K562 (cell line): ENCODE data around the gene SPRY4. TPM values are rescaled to one million over a fixed set of nuclear protein-coding genes. Genes with fewer than 3 reads are reported as not detected.

Experiments
- ATAC-seq: fragments of 200-7000 bp; cut with Tn5 transposase; 3 replicates; pipeline ENCODE4 v1.9.1; 2020; ENCODE audit warnings: moderate library complexity
- BruUV-seq: library from RNA; stranded (reverse); fragments of 400-500 nt; replicated peaks from 2 replicates; lab custom pipeline; 2021; lab: Mats Ljungman, UMichigan
- CTCF ChIA-PET: fragments of 300-600 bp; formaldehyde crosslinking; extraction: SDS; loops from one replicate; lab custom pipeline; 2021; ENCODE audit warnings: low intra/inter-chr PET ratio; lab: Yijun Ruan, JAX
- POLR2A ChIA-PET: fragments of 300-600, 350-650 bp; sonication (Branson Sonifier 250); formaldehyde crosslinking; extraction: SDS; loops from one replicate; lab custom pipeline; 2021; ENCODE audit warnings: antibody characterized with exemption, inconsistent platforms; lab: Yijun Ruan, JAX
- DNase-seq, 4 experiments: peaks; one replicate each; pipeline versions ENCODE4 v3.0.0 to v3.0.0-alpha.2; 2011 to 2018; ENCODE audit warnings: low spot score in 3 of 4, mixed read lengths in 3 of 4; ENCODE audit errors: extremely low read depth in 1 of 4
- FAIRE-seq: peaks from 2 replicates; lab custom pipeline; 2011; peaks lifted over from hg19 to GRCh38; lab: Jason Lieb, UNC
- H2AFZ ChIP-seq: 2 replicates; pipeline ENCODE4 v1.6.0; 2011; ENCODE audit warnings: low read depth, low read length, control low read depth, inconsistent platforms
- H3K27ac ChIP-seq: fragments of 200-600 bp; 3 replicates; pipeline ENCODE4 v1.8.0; 2011; ENCODE audit warnings: low read depth, mild to moderate bottlenecking, control low read depth, inconsistent platforms, low read length, moderate library complexity, mixed read lengths; ENCODE audit errors: extremely low read depth
- H3K27me3 ChIP-seq, 2 experiments: fragments of 300-600 bp in 1 of 2; 2 replicates in 1 of 2; 3 replicates in 1 of 2; pipeline versions ENCODE4 v1.6.0 to v1.8.0; 2011; ENCODE audit warnings: inconsistent platforms in 2 of 2, low read length in 2 of 2, mild to moderate bottlenecking in 1 of 2, mixed read lengths in 1 of 2, moderate library complexity in 1 of 2; ENCODE audit not compliant: control insufficient read depth in 2 of 2, insufficient read depth in 2 of 2
- H3K36me3 ChIP-seq: fragments of 300-600 bp; 3 replicates; pipeline ENCODE4 v1.8.0; 2011; ENCODE audit warnings: mild to moderate bottlenecking, low read length, inconsistent platforms; ENCODE audit not compliant: control insufficient read depth, insufficient read depth
- H3K4me1 ChIP-seq, 2 experiments: fragments of 200-600 bp in 1 of 2; replicated peaks in 1 of 2; 2 replicates in 1 of 2; 3 replicates in 1 of 2; pipeline versions ENCODE4 v1.5.1 to v1.8.0; 2011; ENCODE audit warnings: inconsistent platforms in 2 of 2, low read length in 2 of 2, mild to moderate bottlenecking in 1 of 2, mixed read lengths in 1 of 2, moderate library complexity in 1 of 2; ENCODE audit not compliant: control insufficient read depth in 2 of 2, insufficient read depth in 2 of 2
- H3K4me2 ChIP-seq: 2 replicates; pipeline ENCODE4 v1.6.1; 2011; ENCODE audit warnings: low read length, control low read depth, inconsistent platforms, mixed read lengths; ENCODE audit not compliant: insufficient read depth
- H3K4me3 ChIP-seq: fragments of 200-600 bp; sonication (generic), shearing (Covaris generic); 2 replicates; pipeline ENCODE4 v1.5.1; 2016; ENCODE audit warnings: control low read depth, inconsistent platforms
- H3K79me2 ChIP-seq: fragments of 200-600 bp; 3 replicates; pipeline ENCODE4 v1.8.0; 2011; ENCODE audit warnings: low read length, inconsistent platforms; ENCODE audit not compliant: control insufficient read depth, insufficient read depth
- H3K9ac ChIP-seq, 2 experiments: 2 replicates each; pipeline versions ENCODE4 v1.6.0 to v1.6.1; 2011; ENCODE audit warnings: low read depth in 2 of 2, low read length in 2 of 2, control low read depth in 1 of 2, inconsistent platforms in 1 of 2, mild to moderate bottlenecking in 1 of 2, mixed read lengths in 1 of 2; ENCODE audit not compliant: insufficient read depth in 1 of 2
- H3K9me1 ChIP-seq: one replicate; pipeline ENCODE4 v1.6.0; 2011; ENCODE audit warnings: inconsistent platforms, mild to moderate bottlenecking, low read length, moderate library complexity; ENCODE audit not compliant: control insufficient read depth, insufficient read depth
- H3K9me3 ChIP-seq: replicated peaks from 2 replicates; pipeline ENCODE4 v1.5.1; 2011; ENCODE audit warnings: low read depth, low read length, inconsistent platforms; ENCODE audit not compliant: control insufficient read depth, insufficient read depth
- H4K20me1 ChIP-seq: replicated peaks from 2 replicates; pipeline ENCODE4 v1.6.1; 2011; ENCODE audit warnings: low read length, inconsistent platforms, mixed read lengths; ENCODE audit not compliant: control insufficient read depth, insufficient read depth
- NFIC ChIP-seq: fragments of 450-650 bp; IDR thresholded peaks from 2 replicates; pipeline ENCODE4 v1.6.1; 2017; ENCODE audit warnings: mild to moderate bottlenecking, inconsistent platforms
- WGBS: fragments of 100-300 bp; shearing (Covaris generic); methylation state at CpG from one replicate; pipeline ENCODE4 v1.1.6; 2016; ENCODE audit warnings: low coverage, mixed read lengths; ENCODE audit not compliant: insufficient coverage; ENCODE audit errors: missing lambda C conversion rate; 5-methylcytosine and 5-hydroxymethylcytosine counted together
- in situ Hi-C: fragments of 300-500 bp; cut with MboI; formaldehyde crosslinking; loops from 4 replicates; pipeline ENCODE4 v1.15.0; 2018; ENCODE audit warnings: inconsistent platforms, mixed read lengths
- intact Hi-C: fragments of 100-400 bp; cut with micrococcal nuclease; formaldehyde crosslinking; loops from 2 replicates; pipeline ENCODE4 v1.14.2; 2022
- polyA plus RNA-seq, 8 experiments: library from polyadenylated mRNA; depleted of rRNA in 4 of 8; stranded (reverse) in 5 of 8; unstranded in 3 of 8; fragments of >200 nt; fragmentation: Nextera tagmentation in 2 of 8; fragmentation: Illumina TruSeq in 1 of 8; extraction: Ambion mirVana in 2 of 8; extraction: Trizol in 1 of 8; gene quantifications; 2 replicates each; pipeline versions ENCODE4 v1.2.1 to v1.2.3, GENCODE V29; 2011 to 2014; ENCODE audit warnings: inconsistent platforms in 1 of 8, missing spikeins in 1 of 8
- total RNA-seq, 7 experiments: library from RNA; depleted of rRNA in 6 of 7; stranded (reverse); fragments of >200 nt in 6 of 7; fragmentation: Illumina TruSeq in 2 of 7; extraction: Trizol in 2 of 7; gene quantifications; 2 replicates each; pipeline versions ENCODE4 v1.2.1 to v1.2.3, GENCODE V29; 2011 to 2021; ENCODE audit warnings: low replicate concordance in 1 of 7
- TF ChIP-seq, protein P1 (sequence below): fragments of 250-450 bp; sonication (Bioruptor Pico); IDR thresholded peaks from 2 replicates; pipeline ENCODE4 v1.4.0; 2020; ENCODE audit warnings: borderline replicate concordance

Gene SPRY4
- total and polyA plus RNA-seq, 9 of the 15 experiments (the other 6 are each of a cell fraction or from before 2014, with no cell fraction given), result 2.6 to 24.2 (median 9.5) TPM

DNA sequence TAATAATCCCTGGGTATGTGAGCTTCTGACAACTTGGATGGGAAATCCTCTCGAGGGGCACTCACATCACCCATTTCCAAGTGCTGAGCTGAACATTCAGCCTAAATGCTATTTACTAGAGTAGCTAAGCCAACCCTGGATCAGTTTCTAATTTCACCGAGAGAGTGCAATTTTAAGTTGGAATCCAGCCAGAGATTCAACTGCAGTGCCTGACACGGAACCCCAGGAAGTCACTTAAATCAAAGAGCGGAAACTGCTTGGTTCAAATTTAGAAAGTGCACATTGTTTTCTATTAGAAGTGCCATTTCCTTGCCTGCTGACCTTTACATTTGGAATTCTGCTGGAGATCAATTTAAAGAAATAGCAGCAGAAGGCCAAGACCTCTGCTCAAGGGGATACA lies 8.8 kb downstream of the SPRY4 start:
- peaks cover 80% of the 10 kb centered on the region for H3K79me2 ChIP-seq
- no peaks in the 10 kb centered on the region for H3K9me1 ChIP-seq
- ChIA-PET CTCF (no interaction called here), POLR2A (interaction anchor here (0.7 to 1.0 kb wide), 3 partner anchors 8 to 225 kb away, joined by 3 to 4 read pairs (median 3); no protein-coding TSS in a partner anchor)
- 54% methylated on average over 4 of the region's 4 CpGs for WGBS
- FAIRE-seq, result no peak
- H3K36me3 ChIP-seq, result peaks cover 83% of the 10 kb centered on the region; the same call in 2 of the 3 replicates
- in situ Hi-C loops (no loop called here), intact Hi-C loops (no loop called here)
- no peak overlapping the region for H3K27ac ChIP-seq
- DNase-seq, result no peak
- no peak overlapping the region for H3K4me3 ChIP-seq
- no peak overlapping the region for H3K9ac ChIP-seq
- no TSS peak for BruUV-seq
- H3K9me3 ChIP-seq, result no peaks in the 10 kb centered on the region
- H4K20me1 ChIP-seq, result peaks cover 30% of the 10 kb centered on the region; the same call in 1 of the 2 replicates
- no peaks in the 10 kb centered on the region for H3K27me3 ChIP-seq
- TF ChIP-seq, protein P1, sequence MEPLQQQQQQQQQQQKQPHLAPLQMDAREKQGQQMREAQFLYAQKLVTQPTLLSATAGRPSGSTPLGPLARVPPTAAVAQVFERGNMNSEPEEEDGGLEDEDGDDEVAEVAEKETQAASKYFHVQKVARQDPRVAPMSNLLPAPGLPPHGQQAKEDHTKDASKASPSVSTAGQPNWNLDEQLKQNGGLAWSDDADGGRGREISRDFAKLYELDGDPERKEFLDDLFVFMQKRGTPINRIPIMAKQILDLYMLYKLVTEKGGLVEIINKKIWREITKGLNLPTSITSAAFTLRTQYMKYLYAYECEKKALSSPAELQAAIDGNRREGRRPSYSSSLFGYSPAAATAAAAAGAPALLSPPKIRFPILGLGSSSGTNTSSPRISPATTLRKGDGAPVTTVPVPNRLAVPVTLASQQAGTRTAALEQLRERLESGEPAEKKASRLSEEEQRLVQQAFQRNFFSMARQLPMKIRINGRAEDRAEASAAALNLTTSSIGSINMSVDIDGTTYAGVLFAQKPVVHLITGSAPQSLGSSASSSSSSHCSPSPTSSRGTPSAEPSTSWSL, result no peak
- peak; percentile 41; the same call in 1 of the 2 replicates for TF ChIP-seq NFIC
- TF ChIP-seq, all 486 proteins: peak for 1
- peaks cover 15 to 16% of the 10 kb centered on the region in 2 experiments for H3K4me1 ChIP-seq
- no peak overlapping the region for H3K4me2 ChIP-seq
- H2AFZ ChIP-seq, result no peak overlapping the region
- no peak for ATAC-seq
